Stimulated activated CD8-positive, alpha-beta memory T cell treated with anti-CD3 and anti-CD28 coated beads, Interleukin-4, amount 100 ng/mL, for 4 hours (primary cell): ENCODE data around the gene ABHD1.

ENCODE experiments used
- DNase-seq, 2 donors: peaks; one replicate each; pipeline ENCODE4 v3.0.0-alpha.2; 2020; ENCODE audit warnings: low read depth in 2 of 2, low spot score in 1 of 2

The ABHD1 gene

GRCh38 chr2:27134781-27135477, 11.3 kb downstream of the ABHD1 start:
- DNase-seq, result no peak

GRCh38 chr2:27135478-27135955, 11.9 kb downstream of the ABHD1 start:
- no peak for DNase-seq

GRCh38 chr2:27136751-27137150, 13.1 kb downstream of the ABHD1 start:
- DNase-seq, result no peak

- no peak for DNase-seq
Observed at GRCh38 chr2:27137322-27137935, 13.8 kb downstream of the ABHD1 start.

GRCh38 chr2:27138111-27138510, 14.5 kb downstream of the ABHD1 start:
- DNase-seq, result no peak

DNA sequence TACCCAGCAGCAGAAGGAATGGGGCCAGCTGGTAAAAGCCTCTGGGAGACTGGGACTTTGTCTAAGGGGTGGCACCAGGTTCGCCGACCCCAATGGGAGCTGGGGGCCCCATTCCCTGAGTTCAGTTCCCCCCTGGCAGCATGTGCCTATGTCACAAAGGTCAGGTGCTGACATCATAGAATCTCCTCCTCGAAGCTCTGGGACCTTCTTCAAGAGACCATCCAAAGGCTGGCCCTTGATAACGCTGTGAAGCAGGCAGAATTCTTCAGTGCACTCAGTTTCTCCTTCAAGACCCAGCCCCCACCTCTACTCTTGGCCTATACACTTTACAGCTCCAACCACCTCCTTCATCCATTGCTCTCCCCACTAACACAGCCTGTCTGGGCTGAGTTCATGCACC, 15.7 kb downstream of the ABHD1 start, which contains the start of gene PRR30:
Gene PRR30 (minus strand): TSS at position 101 of the 400 bp plus-strand sequence. CDS start 1,081 bp downstream, outside the sequence.
- no peak for DNase-seq

DNA sequence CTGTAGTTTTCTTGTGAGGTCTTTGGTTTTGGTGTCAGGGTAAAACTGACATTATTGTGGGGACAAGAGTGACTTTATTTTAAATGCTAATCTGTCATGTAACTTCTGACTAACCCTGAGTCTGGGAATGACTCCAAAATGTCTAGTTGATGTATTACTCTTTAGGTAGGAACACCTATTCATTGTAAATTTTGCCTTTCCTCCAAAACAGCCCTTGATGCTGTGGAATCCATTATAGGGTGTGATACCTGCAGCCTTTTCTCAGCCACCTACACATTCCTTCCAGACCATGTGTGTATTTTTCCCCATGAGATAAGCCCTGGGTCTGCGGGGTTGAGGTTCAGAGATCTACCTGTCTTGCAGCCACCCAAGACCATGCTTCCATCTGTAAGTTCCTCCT, 19.7 kb downstream of the ABHD1 start:
- no peak for DNase-seq

GRCh38 chr2:27145682-27146081, 22.1 kb downstream of the ABHD1 start:
- DNase-seq, result no peak

GRCh38 chr2:27147935-27148334, 24.3 kb downstream of the ABHD1 start:
- DNase-seq, result no peak

GRCh38 chr2:27148801-27149439, 25.3 kb downstream of the ABHD1 start, which contains the start of gene TCF23:
TCF23 (plus strand) TSS chr2:27149004; CDS start chr2:27149134, 130 bp downstream.
- DNase-seq, result no peak

DNA sequence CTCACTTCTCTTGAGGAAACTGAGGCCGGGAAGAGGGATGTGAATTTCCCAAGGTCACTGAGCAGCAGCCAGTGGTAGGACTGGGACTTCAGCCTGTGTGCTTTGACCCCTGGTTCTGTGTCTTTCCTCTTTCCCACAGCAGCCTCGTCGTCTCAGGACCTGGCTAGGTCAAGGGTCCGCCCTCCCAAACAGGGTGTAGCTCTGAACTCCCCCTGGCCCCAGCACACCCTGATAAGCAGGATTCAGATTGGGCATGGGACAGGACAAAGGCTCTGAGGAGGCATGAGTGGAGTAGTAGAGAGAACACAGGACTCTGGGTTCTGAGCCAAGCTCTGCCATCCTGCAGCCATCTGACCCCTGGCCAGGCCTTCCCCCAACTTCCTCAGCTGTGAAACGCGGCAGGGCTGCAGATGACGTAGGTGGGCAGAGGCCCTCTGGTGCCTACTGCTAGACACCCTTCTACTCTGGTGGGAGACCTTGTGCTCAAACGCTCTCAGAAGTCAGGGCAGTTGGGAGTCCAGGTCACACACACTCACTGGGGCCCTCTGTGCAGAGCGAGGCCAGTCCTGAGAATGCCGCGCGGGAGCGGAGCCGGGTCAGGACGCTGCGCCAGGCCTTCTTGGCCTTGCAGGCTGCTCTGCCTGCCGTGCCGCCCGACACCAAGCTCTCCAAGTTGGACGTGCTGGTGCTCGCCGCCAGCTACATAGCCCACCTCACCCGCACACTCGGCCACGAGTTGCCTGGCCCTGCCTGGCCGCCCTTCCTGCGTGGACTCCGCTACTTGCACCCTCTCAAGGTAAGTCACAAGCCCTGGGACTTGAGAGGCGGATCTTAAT, 26.2 kb downstream of the ABHD1 start:
- no peak for DNase-seq

- DNase-seq, result no peak
Observed at GRCh38 chr2:27150639-27151230, 27.1 kb downstream of the ABHD1 start.

DNA sequence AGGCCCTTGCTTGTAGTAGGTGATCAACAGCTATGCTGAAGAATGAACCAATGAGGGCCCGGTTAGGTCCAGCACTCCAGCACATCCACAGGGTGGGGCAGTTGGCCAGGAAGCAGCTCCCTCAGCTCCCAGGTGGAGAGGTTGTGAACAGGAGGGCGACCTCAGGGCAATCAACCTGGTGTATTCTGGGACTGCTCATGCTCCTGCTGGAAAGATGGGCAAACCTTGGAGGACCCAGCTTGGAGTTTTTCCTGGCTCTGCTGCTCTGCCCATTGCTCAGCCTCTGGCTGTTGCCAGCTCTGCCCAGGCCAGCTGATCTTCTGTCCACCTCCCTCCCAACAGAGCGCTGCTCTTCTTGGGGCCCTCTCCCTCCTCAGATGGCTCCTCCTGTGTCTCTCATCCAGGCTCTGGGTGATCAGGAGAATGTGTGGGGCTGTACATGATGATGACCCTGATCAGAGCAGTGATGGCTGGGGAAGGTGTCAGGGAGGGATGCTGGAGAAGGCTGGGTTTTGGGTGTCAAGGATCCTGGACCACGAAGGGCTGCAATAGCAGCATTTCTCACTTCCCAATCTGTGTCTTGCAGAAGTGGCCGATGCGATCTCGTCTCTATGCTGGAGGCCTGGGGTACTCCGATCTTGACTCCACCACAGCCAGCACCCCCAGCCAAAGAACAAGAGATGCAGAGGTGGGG, 28.6 kb downstream of the ABHD1 start:
- no peak for DNase-seq

- DNase-seq, result no peak
Observed at GRCh38 chr2:27152796-27153464, 29.3 kb downstream of the ABHD1 start.

DNA sequence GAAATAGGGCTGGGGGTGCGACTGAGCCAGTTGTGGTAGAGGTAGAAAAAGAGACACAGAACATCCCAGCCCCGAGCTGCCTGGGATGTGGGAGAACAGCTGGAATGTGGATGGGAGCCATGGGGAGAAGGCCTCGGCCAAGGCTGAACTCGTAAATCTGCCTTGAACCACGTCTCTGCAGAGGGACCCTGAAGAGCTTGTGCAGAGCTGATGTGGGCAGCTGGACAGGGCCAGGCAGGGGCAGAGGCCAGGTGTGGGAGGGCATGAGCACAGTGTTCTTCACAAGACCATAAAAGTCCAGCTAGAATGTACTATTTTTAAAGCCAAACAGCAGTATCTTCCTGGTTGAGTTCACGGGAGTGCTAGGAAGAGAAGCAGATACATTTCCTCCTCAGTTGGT, 30.9 kb downstream of the ABHD1 start:
- no peak for DNase-seq

DNA sequence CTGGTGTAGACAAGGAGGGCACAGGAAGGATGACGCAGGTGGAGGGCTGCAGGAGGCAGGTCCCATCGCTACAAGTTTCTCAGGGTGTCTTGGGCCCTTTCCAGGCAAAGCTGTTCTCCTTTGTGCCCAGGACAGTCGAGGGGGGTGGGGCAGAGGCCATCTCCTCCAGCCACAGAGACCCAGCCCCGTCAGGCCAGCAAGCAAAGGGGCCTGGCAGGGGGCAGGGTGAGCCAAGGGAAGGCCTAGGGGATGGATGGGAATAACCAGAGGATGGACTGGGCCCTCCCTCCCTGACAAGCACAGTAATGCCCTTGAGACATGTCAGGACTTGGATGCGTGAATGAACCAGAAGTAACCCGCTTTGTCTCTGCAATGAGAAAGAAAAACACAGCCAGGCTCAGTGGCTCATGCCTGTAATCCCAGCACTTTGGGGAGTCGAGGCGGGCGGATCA, 31.5 kb downstream of the ABHD1 start:
- no peak for DNase-seq

GRCh38 chr2:27158468-27158867, 34.9 kb downstream of the ABHD1 start:
- DNase-seq, result no peak

- DNase-seq, result no peak
Observed at GRCh38 chr2:27159271-27159670, 35.7 kb downstream of the ABHD1 start.

DNA sequence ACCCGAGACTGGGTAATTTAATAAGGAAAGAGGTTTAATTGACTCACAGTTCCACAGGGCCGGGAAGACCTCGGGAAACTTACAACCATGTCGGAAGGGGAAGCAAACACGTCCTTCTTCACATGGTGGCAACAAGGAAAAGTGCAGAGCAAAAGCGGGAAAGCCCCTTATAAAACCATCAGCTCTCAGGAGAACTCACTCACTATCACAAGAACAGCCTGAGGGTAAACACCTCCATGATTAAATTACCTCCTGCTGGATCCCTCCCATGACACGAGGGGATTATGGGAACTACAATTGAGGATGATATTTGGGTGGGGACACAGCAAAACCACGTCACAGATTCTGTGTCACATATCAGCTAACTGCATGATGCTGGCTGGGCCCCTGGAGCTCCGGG, 36.6 kb downstream of the ABHD1 start:
- no peak for DNase-seq
